NCI-H1436 (cell line): ENCODE measurements around the gene PROM2.
"Not testable (repeated sequence)": the region's sequence is repeated elsewhere in the genome, so short reads cannot be mapped to it uniquely, and the experiment has no call there.

Experiments used
- DNase-seq: peaks from one replicate; lab custom pipeline; 2025; lab: John Stamatoyannopoulos, UW

PROM2 gene, protein sequence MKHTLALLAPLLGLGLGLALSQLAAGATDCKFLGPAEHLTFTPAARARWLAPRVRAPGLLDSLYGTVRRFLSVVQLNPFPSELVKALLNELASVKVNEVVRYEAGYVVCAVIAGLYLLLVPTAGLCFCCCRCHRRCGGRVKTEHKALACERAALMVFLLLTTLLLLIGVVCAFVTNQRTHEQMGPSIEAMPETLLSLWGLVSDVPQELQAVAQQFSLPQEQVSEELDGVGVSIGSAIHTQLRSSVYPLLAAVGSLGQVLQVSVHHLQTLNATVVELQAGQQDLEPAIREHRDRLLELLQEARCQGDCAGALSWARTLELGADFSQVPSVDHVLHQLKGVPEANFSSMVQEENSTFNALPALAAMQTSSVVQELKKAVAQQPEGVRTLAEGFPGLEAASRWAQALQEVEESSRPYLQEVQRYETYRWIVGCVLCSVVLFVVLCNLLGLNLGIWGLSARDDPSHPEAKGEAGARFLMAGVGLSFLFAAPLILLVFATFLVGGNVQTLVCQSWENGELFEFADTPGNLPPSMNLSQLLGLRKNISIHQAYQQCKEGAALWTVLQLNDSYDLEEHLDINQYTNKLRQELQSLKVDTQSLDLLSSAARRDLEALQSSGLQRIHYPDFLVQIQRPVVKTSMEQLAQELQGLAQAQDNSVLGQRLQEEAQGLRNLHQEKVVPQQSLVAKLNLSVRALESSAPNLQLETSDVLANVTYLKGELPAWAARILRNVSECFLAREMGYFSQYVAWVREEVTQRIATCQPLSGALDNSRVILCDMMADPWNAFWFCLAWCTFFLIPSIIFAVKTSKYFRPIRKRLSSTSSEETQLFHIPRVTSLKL

GRCh38 chr2:95274291-95275150 lies at the start of gene PROM2:
Gene PROM2 (plus strand): TSS chr2:95274449. CDS start chr2:95274586, 137 bp downstream.
- no peak for DNase-seq

- no peak for DNase-seq
Observed at GRCh38 chr2:95225658-95226057, 48.6 kb upstream of the PROM2 start.

- peak; percentile 15 for DNase-seq
Observed at GRCh38 chr2:95231723-95232122, 42.5 kb upstream of the PROM2 start.

DNA sequence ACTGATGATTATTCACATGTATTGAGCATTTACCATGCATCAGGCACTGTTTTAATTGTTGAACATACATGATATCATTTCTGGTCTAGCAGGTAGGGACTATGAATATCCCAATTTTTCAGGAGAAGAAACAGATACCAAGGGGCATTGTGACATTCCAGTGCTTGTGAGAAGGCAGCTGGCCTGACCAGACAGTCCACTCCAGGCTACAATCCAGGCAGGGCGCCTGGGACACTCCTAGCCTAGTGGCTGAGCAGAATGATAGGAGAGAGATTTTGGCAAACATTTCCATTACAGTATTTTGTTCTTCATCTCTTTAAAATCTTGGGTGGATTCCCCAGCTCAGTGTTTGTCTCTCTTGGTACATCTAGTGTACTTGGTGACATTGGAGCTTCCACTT lies 42.0 kb upstream of the PROM2 start:
- no peak for DNase-seq

DNA sequence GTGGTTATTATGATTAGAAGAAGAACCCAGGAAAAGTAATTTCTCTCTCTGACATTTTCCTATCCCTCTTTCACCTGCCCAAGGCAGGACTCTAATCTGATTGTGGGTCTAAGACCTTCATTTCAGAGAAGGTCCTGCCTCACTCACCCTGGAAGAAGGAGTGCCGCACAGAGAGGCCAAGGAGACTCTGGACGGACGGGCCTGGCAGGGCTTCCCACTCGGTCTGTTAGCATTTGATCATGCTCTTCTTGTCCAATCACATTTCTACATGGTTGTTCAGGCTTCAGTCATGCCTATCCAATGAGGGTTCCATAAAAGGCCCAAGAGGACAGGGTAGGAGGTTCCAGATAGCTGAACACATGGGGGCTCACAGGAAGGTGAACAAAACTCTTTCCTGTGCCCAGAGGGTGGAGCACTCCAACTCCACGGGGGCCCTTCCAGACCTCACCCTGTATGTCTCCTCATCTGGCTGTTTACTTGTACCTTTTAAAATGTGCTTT lies 39.9 kb upstream of the PROM2 start:
- no peak for DNase-seq

GRCh38 chr2:95234816-95235215 lies 39.4 kb upstream of the PROM2 start:
- no peak for DNase-seq

DNA sequence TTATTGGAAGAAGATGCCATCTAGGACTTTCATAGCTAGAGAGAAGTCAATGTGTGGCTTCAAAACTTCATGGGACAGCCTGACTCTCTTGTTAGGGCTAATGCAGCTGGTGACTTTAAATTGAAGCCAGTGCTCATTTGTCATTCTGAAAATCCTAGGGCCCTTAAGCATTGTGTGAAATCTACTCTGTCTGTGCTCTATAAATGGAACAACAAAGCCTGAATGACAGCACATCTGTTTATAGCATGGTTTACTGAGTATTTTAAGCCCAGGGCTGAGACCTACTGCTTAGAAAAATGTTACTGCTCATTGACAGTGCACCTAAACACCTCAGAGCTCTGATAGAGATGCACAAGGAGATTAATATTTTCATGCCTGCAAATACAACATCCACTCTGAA lies 36.1 kb upstream of the PROM2 start:
- no peak for DNase-seq

- DNase-seq: no peak
Observed at GRCh38 chr2:95240091-95240490, 34.2 kb upstream of the PROM2 start.

- DNase-seq: no peak
Observed at GRCh38 chr2:95240556-95240955, 33.7 kb upstream of the PROM2 start.

DNA sequence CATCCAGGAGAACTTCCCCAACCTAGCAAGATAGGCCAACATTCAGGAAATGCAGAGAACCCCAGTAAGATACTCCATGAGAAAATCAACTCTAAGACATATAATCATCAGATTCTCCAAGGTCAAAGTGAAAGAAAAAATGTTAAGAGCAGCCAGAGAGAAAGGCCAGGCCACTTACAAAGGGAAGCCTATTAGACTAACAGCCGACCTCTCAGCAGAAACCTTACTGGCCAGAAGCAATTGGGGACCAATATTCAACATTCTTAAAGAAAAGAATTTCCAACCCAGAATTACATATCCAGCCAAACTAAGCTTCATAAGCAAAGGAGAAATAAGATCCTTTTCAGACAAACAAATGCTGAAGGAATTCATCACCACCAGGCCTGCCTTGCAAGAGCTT lies 32.2 kb upstream of the PROM2 start:
- DNase-seq: not testable (repeated sequence)

- DNase-seq: no peak
Observed at GRCh38 chr2:95258271-95258670, 16.0 kb upstream of the PROM2 start.

GRCh38 chr2:95260028-95261023 lies 13.9 kb upstream of the PROM2 start:
- DNase-seq: no peak

DNA sequence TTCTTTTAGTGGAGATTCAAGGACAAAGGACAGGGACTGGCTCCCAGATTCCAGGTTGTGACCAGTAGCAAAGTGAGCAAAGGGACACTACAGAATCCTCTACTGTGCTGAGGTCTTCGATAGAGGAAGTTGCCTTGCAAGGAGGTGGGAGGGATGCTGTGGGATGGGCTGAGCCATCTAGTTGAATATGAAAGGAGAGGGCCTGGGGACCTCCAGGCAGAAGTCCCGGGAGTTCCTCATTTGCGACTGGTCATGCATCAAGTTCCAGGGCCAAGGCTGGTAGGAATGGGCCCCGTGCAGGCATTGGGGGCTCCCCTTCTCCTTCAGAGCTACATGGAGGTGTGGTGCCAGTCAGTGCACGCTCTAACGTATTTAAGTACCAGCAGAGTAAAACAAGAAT lies 12.6 kb upstream of the PROM2 start:
- DNase-seq: no peak

GRCh38 chr2:95262896-95263542 lies 11.2 kb upstream of the PROM2 start:
- DNase-seq: no peak

- no peak for DNase-seq
Observed at GRCh38 chr2:95264624-95265023, 9.6 kb upstream of the PROM2 start.

DNA sequence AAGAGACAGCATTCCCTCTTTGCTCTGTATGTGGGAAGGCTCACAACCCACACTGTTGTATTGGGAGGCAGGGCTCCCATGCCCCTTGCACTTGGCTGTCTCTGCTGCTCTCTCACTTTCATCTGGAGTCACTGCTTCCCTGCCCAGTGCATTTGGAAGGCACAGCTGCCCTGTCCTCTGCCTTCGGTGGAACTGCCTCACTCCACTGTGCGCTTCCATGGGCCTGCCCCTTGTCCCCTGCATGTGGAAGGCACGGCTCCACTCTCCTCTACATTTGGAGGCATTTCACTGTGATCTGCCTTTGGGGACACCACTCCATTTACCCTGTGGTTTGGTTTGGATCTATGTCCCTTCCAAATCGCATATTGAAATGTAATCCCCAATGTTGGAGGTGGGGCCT lies 9.1 kb upstream of the PROM2 start:
- no peak for DNase-seq

DNA sequence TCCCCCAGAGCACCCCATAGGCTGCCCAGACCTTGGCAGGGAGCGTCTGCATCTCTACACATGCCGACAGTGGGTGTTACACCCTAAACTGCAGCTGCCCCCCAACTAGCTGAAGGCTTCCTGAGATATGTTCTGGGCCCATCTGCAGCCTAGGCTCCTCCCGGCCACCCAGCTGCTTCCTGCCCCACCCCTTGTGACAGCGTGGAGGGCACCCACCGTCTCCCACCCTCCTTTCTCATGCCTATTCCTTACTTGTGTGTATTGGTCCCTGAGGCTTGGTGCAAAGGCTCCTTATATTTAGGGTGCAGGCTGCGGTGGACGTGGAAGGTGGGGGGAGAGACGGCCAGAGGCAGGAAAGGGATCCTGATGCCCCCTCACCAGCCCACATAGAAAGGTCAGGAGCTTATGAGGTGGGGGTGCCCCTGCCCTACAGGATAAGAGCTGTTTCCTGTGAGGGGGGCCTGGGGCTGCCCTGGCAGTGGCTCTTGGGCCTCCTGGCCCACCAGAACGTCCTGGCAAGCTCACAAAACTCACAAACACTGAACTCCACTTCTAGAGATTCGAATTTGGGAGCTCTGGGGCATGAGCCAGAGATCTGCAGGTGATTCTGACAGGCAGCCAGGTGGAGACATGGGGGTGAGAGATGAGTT lies 7.3 kb upstream of the PROM2 start:
- DNase-seq: no peak

DNA sequence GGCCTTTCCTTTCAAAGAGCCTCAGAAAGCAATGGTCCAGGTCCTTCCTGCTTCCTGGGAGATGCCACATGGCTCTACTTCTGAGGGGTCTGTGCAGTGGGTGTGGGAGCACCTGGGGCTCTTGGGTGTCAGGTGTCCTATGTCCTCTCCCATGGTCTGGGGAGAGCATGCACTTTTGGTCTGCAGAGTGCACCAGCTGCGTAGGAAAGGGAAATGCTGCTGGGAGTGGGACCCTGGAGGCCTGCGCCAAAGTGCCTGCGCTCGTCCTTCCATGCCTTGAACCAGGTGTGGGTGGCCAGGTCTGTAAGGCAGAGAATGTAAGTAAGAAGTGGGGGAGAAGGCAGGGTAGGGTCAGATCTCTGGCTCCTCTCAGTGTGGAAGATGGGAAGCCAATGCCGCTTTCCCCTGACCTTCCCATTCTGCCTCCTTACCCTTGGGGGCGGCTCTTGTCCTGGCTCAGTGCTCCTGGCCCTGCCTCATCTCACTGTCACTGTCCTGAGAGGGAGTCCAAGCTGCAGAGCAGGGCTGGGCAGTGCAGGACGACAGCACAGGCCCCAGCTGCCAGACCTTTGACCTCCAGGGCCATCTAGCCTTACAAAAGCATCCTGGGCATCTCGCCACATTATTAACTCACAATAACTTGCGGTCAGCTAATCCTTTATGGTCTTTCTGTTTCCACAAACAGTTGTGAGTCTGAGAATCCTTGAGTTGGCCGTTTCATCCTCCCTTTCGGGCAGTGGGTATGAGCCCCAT lies 6.6 kb upstream of the PROM2 start:
- DNase-seq: no peak
